OCI-LY7 (cell line): Measurements from ENCODE around the gene OTUD4.

Experiments used
- CTCF ChIP-seq: fragments of 200-600 bp; sonication (generic); conservative IDR thresholded peaks from 2 replicates; pipeline ENCODE4 v1.5.1; 2014; ENCODE audit warnings: mild to moderate bottlenecking, antibody characterized with exemption, low read length, moderate library complexity, mixed read lengths
- EZH2phosphoT487 ChIP-seq: fragments of 200-600 bp; sonication (generic); IDR thresholded peaks from 2 replicates; pipeline ENCODE4 v1.6.1; 2018; ENCODE audit warnings: low read depth, borderline replicate concordance, mild to moderate bottlenecking, mixed run types, antibody characterized with exemption, low read length, moderate library complexity, mixed read lengths

GRCh38 chr4:145177906-145178538 lies 2.4 kb downstream of the OTUD4 start:
- TF ChIP-seq CTCF (no peak), EZH2phosphoT487 (no peak)
